Measurements from ENCODE around the gene MMD2.
A peak's percentile ranks its signal among the peaks of the same experiment; 100 is the strongest.

Gene MMD2

GRCh38 chr7:4957847-4958476, 1.0 kb downstream of the MMD2 start:
- DNase-seq = no peak

GRCh38 chr7:4951903-4952636, 6.9 kb downstream of the MMD2 start:
- DNase-seq = no peak

GRCh38 chr7:4951304-4951703, 7.7 kb downstream of the MMD2 start:
- no peak for DNase-seq

DNA sequence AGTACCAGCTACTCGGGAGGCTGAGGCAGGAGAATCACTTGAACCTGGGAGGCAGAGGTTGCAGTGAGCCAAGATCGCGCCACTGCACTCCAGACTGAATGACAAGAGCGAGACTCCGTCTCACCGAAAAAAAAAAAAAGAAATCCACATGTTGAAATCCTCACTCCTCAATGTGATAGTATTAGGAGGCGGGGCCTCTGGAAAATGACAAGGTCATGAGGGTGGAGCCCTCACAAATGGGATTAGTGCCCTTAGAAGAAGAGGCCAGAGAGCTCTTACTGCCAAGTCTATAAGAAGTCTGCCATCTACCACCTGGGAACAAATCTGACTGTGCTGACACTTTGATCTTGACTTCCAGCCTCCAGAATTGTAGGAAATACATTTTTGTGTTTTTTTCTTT, 10.6 kb downstream of the MMD2 start:
- DNase-seq = no peak

DNA sequence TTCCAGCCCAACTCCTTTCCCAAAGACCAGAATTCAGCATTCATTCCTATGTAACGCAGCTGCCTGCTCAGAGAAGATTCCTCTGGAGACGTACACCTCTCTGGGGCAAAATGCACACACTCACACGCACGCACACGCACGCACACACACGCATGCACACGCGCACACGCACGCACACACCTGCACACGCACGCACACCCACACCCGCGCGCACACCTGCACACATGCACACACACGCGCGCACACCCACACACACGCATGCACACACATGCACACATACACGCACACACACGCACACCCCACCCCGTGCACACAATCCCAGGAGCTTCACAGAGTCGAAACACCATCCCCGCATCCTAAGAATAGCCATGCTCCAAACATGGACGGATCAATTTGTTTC, 13.0 kb downstream of the MMD2 start:
- no peak for DNase-seq

DNA sequence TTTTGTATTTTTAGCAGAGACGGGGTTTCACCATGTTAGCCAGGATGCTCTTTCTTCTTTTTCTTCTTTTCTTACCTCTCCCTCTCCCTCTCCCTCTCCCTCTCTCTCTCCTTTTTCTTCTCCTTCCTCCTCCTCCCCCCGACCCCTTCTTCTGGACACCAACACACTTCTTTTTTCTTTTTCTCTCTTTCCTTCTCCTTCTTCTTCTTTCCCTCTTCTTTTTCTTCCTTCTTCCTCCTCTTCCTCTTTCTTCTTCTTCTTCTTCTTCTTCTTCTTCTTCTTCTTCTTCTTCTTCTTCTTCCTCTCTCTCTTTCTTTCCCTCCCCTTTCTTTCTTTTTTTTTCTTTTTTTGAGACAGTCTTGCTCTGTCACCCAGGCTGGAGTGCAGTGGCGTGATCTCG, 14.0 kb downstream of the MMD2 start:
- DNase-seq = no peak

GRCh38 chr7:4943297-4943696, 15.7 kb downstream of the MMD2 start:
- DNase-seq = no peak

DNA sequence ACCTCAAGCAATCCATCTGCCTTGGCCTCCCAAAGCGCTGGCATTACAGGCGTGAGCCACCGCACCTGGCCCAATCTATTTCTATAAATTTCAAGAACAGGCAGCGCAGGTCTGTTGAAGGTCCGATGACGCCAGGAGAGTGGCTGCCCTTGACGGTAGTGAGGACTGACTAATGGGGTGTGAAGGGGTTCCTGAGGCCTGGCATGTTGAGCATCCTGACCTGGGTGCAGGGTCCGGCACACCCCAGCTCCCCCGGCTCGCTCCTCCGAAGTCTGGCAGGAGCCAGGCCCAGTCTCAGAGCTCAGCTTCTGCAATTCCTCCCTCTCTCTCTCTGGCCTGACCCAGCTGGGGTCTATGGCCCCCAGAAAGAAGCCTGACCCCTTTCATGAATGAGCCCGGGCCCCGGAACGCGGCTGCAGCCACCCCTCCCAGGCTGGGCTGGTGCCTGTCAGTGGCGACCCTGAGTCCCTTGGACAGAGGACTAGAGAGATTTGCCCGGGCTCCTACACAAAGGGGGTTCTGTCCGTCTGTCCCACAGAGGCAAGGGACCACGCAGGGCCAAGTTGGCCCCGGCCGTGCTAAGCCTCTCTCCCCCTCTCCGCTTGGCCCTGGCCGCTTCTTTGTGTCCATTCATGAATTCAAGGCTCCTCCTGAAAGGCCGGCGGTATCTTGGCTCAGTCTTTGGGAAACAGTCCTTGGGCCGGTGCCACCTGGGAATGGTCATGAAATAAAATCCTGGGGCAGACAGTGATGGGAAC, 18.8 kb downstream of the MMD2 start:
- no peak for DNase-seq

DNA sequence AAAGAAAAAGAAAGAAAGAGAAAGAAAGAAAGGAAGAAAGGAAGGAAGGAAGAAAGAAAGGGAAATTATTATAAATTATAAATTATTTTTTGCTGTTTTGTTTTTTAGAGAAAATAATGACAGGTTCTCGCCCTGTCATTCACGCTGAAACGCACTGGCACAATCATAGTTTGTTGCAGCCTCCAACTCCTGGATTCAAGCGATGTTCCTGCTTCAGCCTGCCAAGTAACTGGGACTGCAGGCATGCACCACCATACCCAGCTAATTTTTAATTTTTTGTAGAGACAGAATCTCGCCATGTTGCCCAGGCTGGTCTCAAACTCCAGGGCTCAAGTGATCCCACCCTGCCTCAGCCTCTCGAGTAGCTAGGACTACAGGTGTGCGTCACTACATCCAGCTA, 21.6 kb downstream of the MMD2 start:
- no peak for DNase-seq

GRCh38 chr7:4934419-4935025, 24.5 kb downstream of the MMD2 start:
- DNase-seq = no peak

DNA sequence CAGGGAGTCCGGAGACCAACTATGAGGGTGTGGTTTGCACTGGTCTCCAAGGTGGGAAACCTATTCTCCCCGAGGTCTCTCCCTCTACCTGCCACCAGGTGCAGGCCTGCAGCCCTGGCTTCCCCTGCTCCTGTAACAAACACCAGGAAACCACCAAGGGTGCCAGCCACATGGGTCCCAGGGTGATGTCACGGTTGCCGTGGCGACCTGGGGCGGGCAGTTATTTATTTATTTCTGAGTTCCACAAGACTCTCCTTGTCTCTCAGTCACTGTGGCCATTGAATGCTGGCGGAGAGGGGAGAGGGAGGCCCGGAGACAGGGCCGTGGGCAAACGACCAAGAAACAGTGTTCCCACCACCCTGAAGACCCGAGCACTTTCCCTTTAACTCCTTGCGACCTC, 27.0 kb downstream of the MMD2 start:
- peak; percentile 18 for DNase-seq

- no peak for DNase-seq
Measured at GRCh38 chr7:4929005-4929404, 30.0 kb downstream of the MMD2 start.

- DNase-seq = no peak
Measured at GRCh38 chr7:4928445-4928844, 30.5 kb downstream of the MMD2 start.

DNA sequence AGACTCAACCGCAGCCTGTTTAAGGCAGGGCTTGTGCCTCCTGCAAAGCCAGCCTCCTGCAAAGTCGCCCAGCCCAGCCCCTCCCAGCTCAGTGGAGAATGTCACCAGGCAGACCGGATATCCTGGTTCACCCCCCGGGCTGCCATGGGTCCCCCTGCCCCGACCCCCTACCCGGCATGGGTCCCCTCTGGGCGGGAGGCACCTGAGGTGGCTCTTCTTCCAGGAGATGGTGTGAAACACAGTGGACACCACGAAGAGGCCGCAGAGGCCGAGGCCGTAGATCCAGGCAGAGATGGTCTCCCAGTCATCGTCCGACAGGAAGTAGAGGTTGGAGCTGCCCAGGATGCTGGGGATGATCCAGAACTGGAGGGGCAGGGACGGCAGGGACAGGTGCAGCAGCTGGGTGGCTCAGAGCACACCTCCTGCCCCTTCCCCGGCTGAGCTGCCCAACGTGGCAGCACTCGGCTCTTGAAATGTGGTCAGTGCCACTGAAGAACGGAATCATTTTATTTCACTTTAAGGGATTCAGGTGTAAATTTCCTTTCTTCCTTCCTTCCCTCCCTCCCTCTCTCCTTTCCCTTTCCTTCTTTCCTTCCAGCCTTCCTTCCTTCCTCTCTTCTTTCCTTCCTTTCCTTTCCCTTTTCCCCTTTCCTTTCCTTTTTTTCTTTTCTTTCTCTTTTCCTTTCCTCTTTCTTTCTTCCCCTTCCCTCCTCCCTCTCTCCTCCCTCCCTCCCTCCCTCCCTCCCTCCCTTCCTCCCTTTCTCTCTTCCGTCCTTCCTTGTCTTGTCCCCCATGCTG, 38.8 kb downstream of the MMD2 start:
- no peak for DNase-seq

DNA sequence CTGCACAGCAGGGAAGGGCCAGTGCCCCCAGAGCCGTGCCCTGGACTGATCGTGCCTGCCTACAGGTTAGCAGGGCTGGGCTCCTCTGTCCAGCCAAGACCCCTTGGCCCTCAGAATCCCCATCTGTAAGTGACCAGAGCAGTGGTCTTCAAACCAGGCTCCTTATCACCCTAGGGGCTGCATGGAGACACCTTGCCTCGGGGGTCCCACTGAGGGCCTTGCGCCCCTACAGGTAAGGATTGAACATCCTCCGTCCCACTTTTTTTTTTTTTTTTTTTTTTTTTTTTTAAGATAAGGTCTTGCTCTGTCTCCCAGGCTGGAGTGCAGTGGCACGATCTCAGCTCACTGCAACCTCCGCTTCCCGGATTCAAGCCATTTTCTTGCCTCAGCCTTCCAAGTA, 42.9 kb downstream of the MMD2 start:
- DNase-seq = no peak

DNA sequence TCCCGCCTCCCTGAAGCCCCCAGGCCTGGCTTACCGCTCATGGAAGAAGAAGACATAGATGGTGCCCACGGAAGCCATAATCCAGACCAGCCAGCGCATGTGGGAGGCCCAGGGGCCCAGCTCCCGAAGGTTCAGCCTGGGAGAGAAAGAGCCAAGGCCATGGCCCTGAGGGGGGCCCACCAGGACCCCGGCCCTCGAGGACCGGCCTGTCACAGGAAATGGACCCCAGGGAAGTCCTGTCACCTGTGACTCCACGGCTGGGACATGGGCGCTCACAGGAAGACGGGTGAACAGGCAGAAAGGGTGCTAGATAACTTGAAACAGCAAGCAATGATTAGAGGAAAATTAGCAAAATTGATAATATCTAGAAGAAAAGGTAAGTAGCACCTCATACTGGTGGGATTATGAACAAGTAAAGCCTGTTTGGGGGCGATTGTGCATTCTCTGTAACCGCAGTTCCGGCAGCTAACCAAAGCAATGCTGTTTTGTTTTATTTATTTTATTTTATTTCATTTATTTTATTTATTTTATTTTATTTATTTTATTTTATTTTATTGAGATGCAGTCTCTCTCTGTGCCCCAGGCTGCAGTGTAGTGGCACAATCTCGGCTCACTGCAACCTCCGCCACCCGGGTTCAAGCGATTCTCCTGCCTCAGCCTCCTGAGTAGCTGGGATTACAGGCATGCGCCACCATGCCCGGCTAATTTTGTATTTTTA, 47.7 kb downstream of the MMD2 start:
- DNase-seq = no peak

GRCh38 chr7:4906682-4907081, 52.3 kb downstream of the MMD2 start:
- no peak for DNase-seq

- no peak for DNase-seq
Measured at GRCh38 chr7:4905171-4905570, 53.8 kb downstream of the MMD2 start.

GRCh38 chr7:4904346-4904745, 54.6 kb downstream of the MMD2 start:
- DNase-seq = no peak

GRCh38 chr7:4895766-4896165, 63.2 kb downstream of the MMD2 start:
- DNase-seq = no peak

DNA sequence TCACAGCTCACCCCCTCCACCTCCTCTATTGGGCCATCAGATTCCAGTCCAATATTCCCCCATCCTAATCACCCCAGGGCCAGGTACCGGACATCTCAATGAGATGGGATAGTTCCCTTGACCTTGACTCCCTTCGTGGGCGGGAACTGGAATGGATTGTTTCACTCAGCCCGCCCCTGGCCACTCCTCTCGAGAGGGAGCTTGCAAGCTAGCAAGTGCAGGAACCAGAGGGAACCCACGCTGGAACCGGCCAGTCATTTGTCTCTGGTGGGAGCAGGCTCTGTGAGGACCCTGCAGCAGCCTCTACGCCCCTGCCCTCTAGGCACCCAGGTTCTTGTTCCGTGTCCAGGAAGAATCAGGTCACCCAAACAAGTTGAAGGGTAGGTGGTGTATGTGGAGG, 64.5 kb downstream of the MMD2 start:
- no peak for DNase-seq

DNA sequence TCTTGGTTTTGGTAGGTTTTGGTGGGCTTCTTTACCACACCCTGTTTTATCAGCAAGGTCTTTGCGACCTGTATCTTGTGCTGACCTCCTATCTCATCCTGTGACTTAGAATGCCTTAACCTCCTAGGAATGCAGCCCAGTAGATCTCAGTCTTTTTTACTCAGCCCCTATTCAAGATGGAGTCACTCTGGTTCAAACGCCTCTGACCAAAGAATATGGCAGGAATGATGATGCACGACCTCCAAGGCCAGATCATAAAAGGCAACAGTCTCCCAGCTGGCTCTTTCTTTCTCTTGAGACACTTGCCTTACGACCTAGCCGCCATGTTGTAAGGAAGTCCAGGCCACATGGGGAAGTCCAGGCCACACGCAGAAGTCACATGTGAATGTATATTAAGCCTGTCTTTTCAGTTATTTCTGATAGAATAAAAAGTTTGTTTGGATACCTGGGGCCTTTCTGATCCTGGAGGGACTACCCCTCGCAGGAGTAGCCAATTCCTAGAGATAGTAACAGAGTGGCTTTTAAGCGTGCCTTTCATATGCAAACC, 65.0 kb downstream of the MMD2 start:
- no peak for DNase-seq
